ENCODE measurements around the gene NET1.

Gene NET1

GRCh38 chr10:5500910-5501309 lies 88.6 kb downstream of the NET1 start:
- no peak for DNase-seq (ENCODE audit: low read depth in 2 of 2)

- DNase-seq (ENCODE audit: low read depth in 2 of 2) = no peak
These were observed 89.7 kb downstream of the NET1 start for GRCh38 chr10:5502061-5502521.

GRCh38 chr10:5502571-5503476 lies 90.5 kb downstream of the NET1 start:
- no peak for DNase-seq (ENCODE audit: low read depth in 2 of 2)

- no peak for DNase-seq (ENCODE audit: low read depth in 2 of 2)
These were observed 91.1 kb downstream of the NET1 start for GRCh38 chr10:5503477-5503835.

GRCh38 chr10:5504146-5505072 lies 92.1 kb downstream of the NET1 start:
- no peak for DNase-seq (ENCODE audit: low read depth in 2 of 2)

GRCh38 chr10:5506246-5506645 lies 93.9 kb downstream of the NET1 start:
- no peak for DNase-seq (ENCODE audit: low read depth in 2 of 2)

GRCh38 chr10:5506751-5507648 lies 94.6 kb downstream of the NET1 start:
- no peak for DNase-seq (ENCODE audit: low read depth in 2 of 2)

- no peak for DNase-seq (ENCODE audit: low read depth in 2 of 2)
These were observed 95.3 kb downstream of the NET1 start for GRCh38 chr10:5507649-5508131.

GRCh38 chr10:5508161-5508604 lies 95.8 kb downstream of the NET1 start:
- no peak for DNase-seq (ENCODE audit: low read depth in 2 of 2)
